ENCODE measurements around the gene ANKRD44.

DNA sequence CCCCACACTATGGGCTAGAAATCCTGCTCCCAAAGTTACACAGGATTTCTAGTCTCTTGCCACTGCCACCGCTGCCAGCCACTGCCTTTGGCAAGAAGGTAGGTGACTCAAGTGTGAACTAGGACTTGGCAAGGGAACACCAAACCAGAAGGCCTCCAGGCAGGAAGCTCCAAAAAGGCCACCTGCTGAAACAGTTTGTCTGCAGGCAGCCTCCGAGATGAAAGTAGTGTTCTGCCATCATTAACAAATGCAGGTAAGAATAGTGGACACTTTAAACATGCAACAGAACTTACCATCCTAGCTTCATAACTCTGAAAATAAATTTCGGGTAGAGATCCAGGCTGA is 3.9 kb downstream of the ANKRD44 start:
- TF ChIP-seq, protein P1, sequence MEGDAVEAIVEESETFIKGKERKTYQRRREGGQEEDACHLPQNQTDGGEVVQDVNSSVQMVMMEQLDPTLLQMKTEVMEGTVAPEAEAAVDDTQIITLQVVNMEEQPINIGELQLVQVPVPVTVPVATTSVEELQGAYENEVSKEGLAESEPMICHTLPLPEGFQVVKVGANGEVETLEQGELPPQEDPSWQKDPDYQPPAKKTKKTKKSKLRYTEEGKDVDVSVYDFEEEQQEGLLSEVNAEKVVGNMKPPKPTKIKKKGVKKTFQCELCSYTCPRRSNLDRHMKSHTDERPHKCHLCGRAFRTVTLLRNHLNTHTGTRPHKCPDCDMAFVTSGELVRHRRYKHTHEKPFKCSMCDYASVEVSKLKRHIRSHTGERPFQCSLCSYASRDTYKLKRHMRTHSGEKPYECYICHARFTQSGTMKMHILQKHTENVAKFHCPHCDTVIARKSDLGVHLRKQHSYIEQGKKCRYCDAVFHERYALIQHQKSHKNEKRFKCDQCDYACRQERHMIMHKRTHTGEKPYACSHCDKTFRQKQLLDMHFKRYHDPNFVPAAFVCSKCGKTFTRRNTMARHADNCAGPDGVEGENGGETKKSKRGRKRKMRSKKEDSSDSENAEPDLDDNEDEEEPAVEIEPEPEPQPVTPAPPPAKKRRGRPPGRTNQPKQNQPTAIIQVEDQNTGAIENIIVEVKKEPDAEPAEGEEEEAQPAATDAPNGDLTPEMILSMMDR (IDR thresholded peaks at IDR 0.05) = no peak
- TF ChIP-seq POLR2A (IDR thresholded peaks at IDR 0.05) (no peak), POLR2AphosphoS5 (IDR thresholded peaks at IDR 0.05) (no peak), EP300 (IDR thresholded peaks at IDR 0.05) (no peak)

All from gastroesophageal sphincter (tissue), 3 donors.